Measurements from ENCODE around the gene NT5C2. TPM values are rescaled to one million over a fixed set of nuclear protein-coding genes. Genes with fewer than 3 reads are reported as not detected.
A peak's percentile ranks its signal among the peaks of the same experiment; 100 is the strongest.
"Not testable (repeated sequence)": the region's sequence is repeated elsewhere in the genome, so short reads cannot be mapped to it uniquely, and the experiment has no call there.

NT5C2 gene
- total RNA-seq, 2 experiments from 2014 or later = 64.4 to 64.9 TPM

- Mint-ChIP-seq H3K36me3 (no peaks in the 10 kb centered on the region), H3K4me1 (no peaks in the 10 kb centered on the region), H3K9me3 (ENCODE audit: low read depth) (peaks cover 10% of the 10 kb centered on the region), H3K27ac (no peak overlapping the region), H3K27me3 (peaks cover 3% of the 10 kb centered on the region), H3K4me3 (no peak overlapping the region)
- CTCF ChIA-PET = no interaction called here
- no peak for ATAC-seq
- no peak for DNase-seq
Measured at GRCh38 chr10:103215601-103216000, 22.5 kb upstream of the NT5C2 start.

DNA sequence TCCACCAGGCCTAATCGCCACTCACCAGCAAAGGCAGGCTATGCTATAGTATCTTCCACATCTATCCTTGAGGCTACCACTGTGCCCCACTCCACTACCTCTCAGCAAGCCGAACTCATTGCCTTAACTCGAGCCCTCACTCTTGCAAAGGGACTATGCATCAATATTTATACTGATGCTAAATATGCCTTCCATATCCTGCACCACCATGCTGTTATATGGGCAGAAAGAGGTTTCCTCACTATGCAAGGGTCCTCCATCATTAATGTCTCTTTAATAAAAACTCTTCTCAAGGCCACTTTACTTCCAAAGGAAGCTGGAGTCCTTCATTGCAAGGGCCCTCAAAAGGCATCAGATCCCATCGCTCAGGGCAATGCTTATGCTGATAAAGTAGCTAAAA is 17.2 kb upstream of the NT5C2 start:
- not testable (repeated sequence) for H3K36me3 Mint-ChIP-seq, H3K4me3 Mint-ChIP-seq

GRCh38 chr10:103207643-103208042 is 14.6 kb upstream of the NT5C2 start:
- ATAC-seq, H3K4me3 Mint-ChIP-seq, H3K27me3 Mint-ChIP-seq, H3K4me1 Mint-ChIP-seq, H3K27ac Mint-ChIP-seq, DNase-seq, H3K36me3 Mint-ChIP-seq, CTCF ChIA-PET: not testable (repeated sequence)
- H3K9me3 Mint-ChIP-seq (ENCODE audit: low read depth) = peaks cover 10% of the 10 kb centered on the region

More for the DNA sequence above, 17.2 kb upstream of the NT5C2 start:
- H3K27ac Mint-ChIP-seq, CTCF ChIA-PET, DNase-seq, ATAC-seq, H3K27me3 Mint-ChIP-seq, H3K4me1 Mint-ChIP-seq: not testable (repeated sequence)
- H3K9me3 Mint-ChIP-seq (ENCODE audit: low read depth) = peaks cover 13% of the 10 kb centered on the region

- DNase-seq (no peak), ATAC-seq (no peak)
- Mint-ChIP-seq H3K4me3 (no peak overlapping the region), H3K27me3 (peaks cover 3% of the 10 kb centered on the region), H3K27ac (no peak overlapping the region), H3K4me1 (no peaks in the 10 kb centered on the region), H3K9me3 (ENCODE audit: low read depth) (peaks cover 5% of the 10 kb centered on the region), H3K36me3 (no peaks in the 10 kb centered on the region)
- CTCF ChIA-PET = no interaction called here
Measured at GRCh38 chr10:103207141-103207540, 14.1 kb upstream of the NT5C2 start.

DNA sequence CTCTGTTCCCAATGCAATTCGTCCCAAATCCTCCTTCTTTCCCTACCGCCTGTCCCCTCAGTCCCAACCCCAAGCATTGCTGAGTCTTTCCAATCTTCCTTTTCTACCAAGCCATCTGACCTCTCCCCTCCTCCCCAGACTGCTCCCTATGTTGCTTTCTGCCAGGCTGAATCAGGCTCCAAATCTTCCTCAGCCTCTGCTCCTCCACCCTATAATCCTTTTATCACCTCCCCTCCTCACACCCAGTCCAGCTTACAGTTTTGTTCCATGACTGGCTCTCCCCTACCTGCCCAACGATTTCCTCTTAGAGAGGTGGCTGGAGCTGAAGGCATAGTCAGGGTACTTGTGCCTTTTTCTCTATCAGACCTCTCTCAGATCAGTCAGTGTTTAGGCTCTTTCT is 13.6 kb upstream of the NT5C2 start:
- H3K36me3 Mint-ChIP-seq; H3K4me1 Mint-ChIP-seq; H3K4me3 Mint-ChIP-seq; H3K27ac Mint-ChIP-seq; H3K9me3 Mint-ChIP-seq (ENCODE audit: low read depth); CTCF ChIA-PET; DNase-seq; H3K27me3 Mint-ChIP-seq; ATAC-seq: not testable (repeated sequence)

DNA sequence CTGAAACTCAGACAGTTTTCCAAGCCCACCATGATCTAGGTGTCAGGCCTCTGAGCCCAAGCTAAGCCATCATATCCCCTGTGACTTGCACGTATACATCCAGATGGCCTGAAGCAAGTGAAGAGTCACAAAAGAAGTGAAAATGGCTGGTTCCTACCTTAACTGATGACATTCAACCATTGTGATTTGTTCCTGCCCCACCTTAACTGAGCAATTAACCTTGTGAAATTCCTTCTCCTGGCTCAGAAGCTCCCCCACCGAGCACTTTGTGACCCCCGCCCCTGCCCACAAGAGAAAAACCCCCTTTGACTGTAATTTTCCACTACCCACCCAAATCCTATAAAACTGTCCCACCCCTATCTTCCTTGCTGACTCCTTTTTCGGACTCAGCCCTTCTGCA is 12.3 kb upstream of the NT5C2 start:
- H3K27me3 Mint-ChIP-seq; H3K4me1 Mint-ChIP-seq; H3K27ac Mint-ChIP-seq; CTCF ChIA-PET; DNase-seq; H3K9me3 Mint-ChIP-seq (ENCODE audit: low read depth); ATAC-seq; H3K4me3 Mint-ChIP-seq; H3K36me3 Mint-ChIP-seq: not testable (repeated sequence)

DNA sequence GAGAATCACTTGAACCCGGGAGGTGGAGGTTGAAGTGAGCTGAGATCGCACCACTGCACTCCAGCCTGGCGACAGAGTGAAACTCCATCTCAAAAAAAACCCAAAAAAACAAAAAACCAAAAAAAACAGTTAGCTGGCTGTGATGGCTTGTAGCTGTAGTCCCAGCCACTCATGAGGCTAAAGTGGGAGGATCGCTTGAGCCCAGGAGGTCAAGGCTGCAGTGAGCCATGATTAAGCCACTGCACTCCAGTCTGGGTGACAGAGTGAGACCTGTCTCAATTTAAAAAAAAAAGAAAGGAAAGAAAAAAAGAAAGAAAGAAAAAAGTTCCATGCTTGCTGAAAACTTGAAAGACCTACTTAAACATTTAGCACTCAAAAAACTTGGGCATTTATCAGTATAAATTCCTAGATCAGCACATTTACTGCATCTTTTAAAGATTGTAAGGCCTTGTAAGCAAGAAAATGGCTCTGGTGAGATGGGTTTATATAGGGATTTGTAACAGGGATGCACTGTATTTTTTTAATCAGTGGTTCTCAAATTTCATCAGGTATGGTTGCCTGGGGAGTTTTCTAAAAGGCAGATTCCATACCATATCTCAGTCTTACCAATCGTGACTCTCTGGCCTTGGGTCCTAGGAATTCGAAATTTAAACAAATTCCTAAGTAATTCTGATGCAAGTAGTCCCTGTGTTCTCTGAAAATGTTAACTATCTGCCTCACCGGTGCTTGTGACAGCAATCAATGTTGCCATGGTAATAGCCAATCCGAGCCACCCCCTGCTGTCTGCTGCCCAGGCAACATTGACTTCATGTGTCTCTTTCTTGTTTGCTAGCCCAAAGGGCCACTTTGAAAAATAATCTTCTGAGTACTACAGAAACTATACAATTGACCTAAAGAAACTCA is 11.5 kb upstream of the NT5C2 start:
- CTCF ChIA-PET = no interaction called here
- Mint-ChIP-seq H3K9me3 (ENCODE audit: low read depth) (peaks cover 3% of the 10 kb centered on the region), H3K36me3 (no peaks in the 10 kb centered on the region), H3K27me3 (peaks cover 3% of the 10 kb centered on the region), H3K4me1 (no peaks in the 10 kb centered on the region), H3K27ac (no peak overlapping the region), H3K4me3 (no peak overlapping the region)
- ATAC-seq (no peak), DNase-seq (no peak)

- CTCF ChIA-PET = no interaction called here
- no peak for ATAC-seq
- no peak overlapping the region for H3K4me3 Mint-ChIP-seq
- no peak for DNase-seq
- H3K27ac Mint-ChIP-seq = no peak overlapping the region
- H3K4me1 Mint-ChIP-seq = no peaks in the 10 kb centered on the region
- H3K36me3 Mint-ChIP-seq = no peaks in the 10 kb centered on the region
- H3K27me3 Mint-ChIP-seq = peaks cover 3% of the 10 kb centered on the region
- H3K9me3 Mint-ChIP-seq (ENCODE audit: low read depth) = peaks cover 3% of the 10 kb centered on the region
Measured at GRCh38 chr10:103203466-103203865, 10.4 kb upstream of the NT5C2 start.

- Mint-ChIP-seq H3K36me3 (no peaks in the 10 kb centered on the region), H3K9me3 (ENCODE audit: low read depth) (peaks cover 3% of the 10 kb centered on the region), H3K27me3 (peaks cover 3% of the 10 kb centered on the region), H3K4me1 (peaks cover 7% of the 10 kb centered on the region), H3K27ac (no peak overlapping the region), H3K4me3 (no peak overlapping the region)
- DNase-seq (no peak), ATAC-seq (no peak)
- CTCF ChIA-PET = interaction anchor here (1.5 kb wide), 1 partner anchor 20 kb away, joined by 4 read pairs; no protein-coding TSS in a partner anchor
Measured at GRCh38 chr10:103202319-103202718, 9.2 kb upstream of the NT5C2 start.

DNA sequence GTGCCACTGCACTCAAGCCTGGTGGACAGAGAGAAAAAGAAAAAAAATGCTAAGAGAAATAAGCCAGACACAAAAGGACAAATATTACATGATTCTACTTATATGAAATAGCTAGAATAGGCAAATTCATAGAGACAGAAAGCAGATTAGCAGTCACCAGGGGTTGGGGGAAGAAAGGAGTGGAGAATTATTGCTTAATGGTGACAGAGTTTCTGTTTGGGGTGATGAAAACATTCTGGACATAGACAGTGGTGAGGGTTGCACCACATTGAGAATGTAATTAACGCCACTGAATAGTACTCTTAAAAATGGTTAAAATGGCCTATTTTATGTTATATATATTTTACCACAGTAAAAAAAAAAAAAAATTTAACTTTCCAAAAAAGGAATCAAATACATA is 6.4 kb upstream of the NT5C2 start:
- Mint-ChIP-seq H3K4me1 (peaks cover 13% of the 10 kb centered on the region), H3K9me3 (ENCODE audit: low read depth) (no peaks in the 10 kb centered on the region), H3K27ac (no peak overlapping the region), H3K4me3 (no peak overlapping the region), H3K27me3 (peaks cover 3% of the 10 kb centered on the region), H3K36me3 (no peaks in the 10 kb centered on the region)
- DNase-seq = no peak
- no peak for ATAC-seq
- CTCF ChIA-PET = no interaction called here

GRCh38 chr10:103198648-103199047 is 5.6 kb upstream of the NT5C2 start:
- Mint-ChIP-seq H3K27ac (no peak overlapping the region), H3K4me3 (no peak overlapping the region), H3K36me3 (no peaks in the 10 kb centered on the region), H3K9me3 (ENCODE audit: low read depth) (no peaks in the 10 kb centered on the region), H3K27me3 (peaks cover 3% of the 10 kb centered on the region), H3K4me1 (peaks cover 18% of the 10 kb centered on the region)
- DNase-seq = no peak
- no peak for ATAC-seq
- CTCF ChIA-PET = no interaction called here

DNA sequence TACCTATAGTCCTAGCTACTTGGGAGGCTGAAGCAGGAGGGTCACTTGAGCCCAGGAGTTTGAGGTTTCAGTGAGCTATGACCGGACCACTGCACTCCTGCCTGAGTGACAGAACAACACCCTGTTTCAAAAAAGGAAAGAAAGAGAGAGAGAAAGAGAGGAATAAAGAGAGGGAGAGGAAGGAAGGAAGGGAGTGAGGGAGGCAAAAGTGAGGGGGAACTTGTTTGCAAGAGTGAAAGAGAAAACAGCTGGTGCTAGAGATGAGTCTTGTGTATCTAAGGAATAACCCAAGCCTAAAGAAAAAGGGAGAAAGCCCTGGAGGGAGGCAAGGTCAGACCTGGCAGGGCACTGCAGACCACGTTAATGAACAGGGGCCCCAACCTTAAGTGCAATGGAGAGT is 4.8 kb upstream of the NT5C2 start:
- CTCF ChIA-PET = no interaction called here
- no peaks in the 10 kb centered on the region for H3K36me3 Mint-ChIP-seq
- H3K4me1 Mint-ChIP-seq = peaks cover 22% of the 10 kb centered on the region

DNA sequence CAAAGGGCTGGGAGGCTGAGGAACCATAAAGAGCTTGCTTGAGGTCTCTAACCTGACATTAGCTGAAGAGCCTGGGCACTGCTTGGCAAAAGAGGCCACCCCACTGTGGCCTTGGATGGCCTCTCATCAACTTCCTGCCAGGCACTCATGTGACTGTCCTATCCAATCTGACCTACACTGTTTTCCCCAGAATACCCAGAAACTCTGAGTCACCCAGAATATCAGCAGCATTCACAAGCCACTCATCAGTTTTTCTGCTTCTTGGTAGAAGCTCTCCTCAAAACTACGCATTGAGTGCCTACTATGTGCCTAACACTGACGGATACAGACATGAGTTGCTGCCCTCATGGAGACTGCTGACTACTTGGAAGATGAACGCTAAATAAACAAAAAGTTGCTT is 4.1 kb upstream of the NT5C2 start:
- peak; percentile 45 for DNase-seq
- Mint-ChIP-seq H3K9me3 (ENCODE audit: low read depth) (no peaks in the 10 kb centered on the region), H3K36me3 (peaks cover 2% of the 10 kb centered on the region), H3K27ac (no peak overlapping the region), H3K4me1 (peaks cover 22% of the 10 kb centered on the region), H3K27me3 (no peaks in the 10 kb centered on the region), H3K4me3 (no peak overlapping the region)
- CTCF ChIA-PET = interaction anchor here (1.1 to 1.2 kb wide), 2 partner anchors 47 to 279 kb away, joined by 3 to 5 read pairs; partner anchors contain the start of gene CNNM2
- ATAC-seq = no peak

More for the DNA sequence above, 4.8 kb upstream of the NT5C2 start:
- Mint-ChIP-seq H3K27ac (peak overlapping the region; percentile 12), H3K9me3 (ENCODE audit: low read depth) (no peaks in the 10 kb centered on the region), H3K27me3 (peaks cover 2% of the 10 kb centered on the region), H3K4me3 (no peak overlapping the region)
- DNase-seq (no peak), ATAC-seq (no peak)

GRCh38 chr10:103196516-103196915 is 3.4 kb upstream of the NT5C2 start:
- CTCF ChIA-PET = interaction anchor here (1.1 to 1.2 kb wide), 2 partner anchors 47 to 278 kb away, joined by 3 to 5 read pairs; partner anchors contain the start of gene CNNM2
- no peak overlapping the region for H3K4me3 Mint-ChIP-seq
- peaks cover 29% of the 10 kb centered on the region for H3K4me1 Mint-ChIP-seq
- H3K9me3 Mint-ChIP-seq (ENCODE audit: low read depth) = no peaks in the 10 kb centered on the region
- ATAC-seq (no peak), DNase-seq (no peak)
- peaks cover 3% of the 10 kb centered on the region for H3K36me3 Mint-ChIP-seq
- H3K27me3 Mint-ChIP-seq = no peaks in the 10 kb centered on the region
- H3K27ac Mint-ChIP-seq = no peak overlapping the region
